PC-3 (cell line): ENCODE measurements around the gene AGTR1. TPM values are rescaled to one million over a fixed set of nuclear protein-coding genes. Genes with fewer than 3 reads are reported as not detected.

Experiments used
- ATAC-seq: fragments of 200-7000 bp; cut with Tn5 transposase; 2 replicates; pipeline ENCODE4 v1.9.1; 2020; ENCODE audit warnings: mild to moderate bottlenecking, moderate library complexity
- BruUV-seq: library from RNA; stranded (reverse); fragments of 400-500 nt; replicated peaks from 2 replicates; lab custom pipeline; 2021; lab: Mats Ljungman, UMichigan
- CTCF ChIA-PET: fragments of 300-600 bp; sonication (Branson Sonifier 250); formaldehyde crosslinking; loops from one replicate; lab custom pipeline; 2022; ENCODE audit warnings: antibody characterized with exemption; lab: Charles Lee
- POLR2A ChIA-PET: fragments of 300-600 bp; sonication (Branson Sonifier 250); formaldehyde crosslinking; loops from one replicate; lab custom pipeline; 2022; ENCODE audit warnings: antibody characterized with exemption; ENCODE audit not compliant: unreplicated experiment; lab: Charles Lee
- DNase-seq: peaks from one replicate; pipeline ENCODE4 v3.0.0-alpha.2; 2015
- H2AFZ ChIP-seq: fragments of 300-600 bp; sonication (generic); 2 replicates; pipeline ENCODE4 v1.6.0; 2016; ENCODE audit warnings: antibody characterized with exemption, low read length
- H3F3A ChIP-seq: fragments of 300-600 bp; sonication (generic); one replicate; pipeline ENCODE4 v1.6.0; 2017; ENCODE audit warnings: antibody characterized with exemption, low read length, control low read depth, mild to moderate bottlenecking; ENCODE audit not compliant: unreplicated experiment
- H3K27ac ChIP-seq: fragments of 300-600 bp; sonication (generic); 2 replicates; pipeline ENCODE4 v1.5.1; 2016; ENCODE audit warnings: mild to moderate bottlenecking, low read length
- H3K27me3 ChIP-seq: fragments of 300-600 bp; sonication (generic); 2 replicates; pipeline ENCODE4 v1.6.1; 2016; ENCODE audit warnings: low read length, mixed read lengths
- H3K36me3 ChIP-seq: fragments of 300-600 bp; sonication (generic); 2 replicates; pipeline ENCODE4 v1.6.1; 2016; ENCODE audit warnings: low read depth, mixed run types, low read length, mixed read lengths
- H3K4me1 ChIP-seq: fragments of 300-600 bp; sonication (generic); 2 replicates; pipeline ENCODE4 v1.5.1; 2016; ENCODE audit warnings: low read length; ENCODE audit not compliant: insufficient read depth
- H3K4me2 ChIP-seq: fragments of 300-600 bp; sonication (generic); 2 replicates; pipeline ENCODE4 v1.6.0; 2016; ENCODE audit warnings: low read length
- H3K4me3 ChIP-seq: fragments of 300-600 bp; sonication (generic); 2 replicates; pipeline ENCODE4 v1.5.1; 2016; ENCODE audit warnings: mild to moderate bottlenecking, low read length, mixed read lengths
- H3K79me2 ChIP-seq: fragments of 300-600 bp; sonication (generic); 2 replicates; pipeline ENCODE4 v1.6.1; 2017; ENCODE audit warnings: low read length, mixed read lengths
- H3K9ac ChIP-seq: fragments of 300-600 bp; sonication (generic); 2 replicates; pipeline ENCODE4 v1.6.0; 2016; ENCODE audit warnings: mild to moderate bottlenecking, low read length
- H3K9me2 ChIP-seq: fragments of 300-600 bp; sonication (generic); replicated peaks from 2 replicates; pipeline ENCODE4 v1.6.1; 2016; ENCODE audit warnings: mixed run types, low read length, mixed read lengths
- H3K9me3 ChIP-seq: fragments of 300-600 bp; sonication (generic); 2 replicates; pipeline ENCODE4 v1.6.1; 2016; ENCODE audit warnings: low read length, mixed read lengths
- H4K20me1 ChIP-seq: fragments of 300-600 bp; sonication (generic); 2 replicates; pipeline ENCODE4 v1.6.1; 2016; ENCODE audit warnings: low read length, mixed read lengths
- EZH2 ChIP-seq: fragments of 300-600 bp; sonication (generic); IDR thresholded peaks from one replicate; pipeline ENCODE4 v1.6.1; 2017; ENCODE audit warnings: antibody characterized with exemption, mild to moderate bottlenecking, low read length; ENCODE audit not compliant: unreplicated experiment
- EZH2phosphoT487 ChIP-seq: fragments of 300-600 bp; sonication (generic); IDR thresholded peaks from 2 replicates; pipeline ENCODE4 v1.6.1; 2018; ENCODE audit warnings: mild to moderate bottlenecking, antibody characterized with exemption, low read length, borderline replicate concordance
- intact Hi-C: fragments of 100-400 bp; cut with micrococcal nuclease; formaldehyde crosslinking; loops from 2 replicates; pipeline ENCODE4 v1.9.0; 2023
- total RNA-seq: library from RNA; depleted of rRNA; stranded (reverse); fragments of >200 nt; gene quantifications from 2 replicates; pipeline ENCODE4 v1.2.3, GENCODE V29; 2014
- TF ChIP-seq, protein P1 (sequence below): fragments of 300-600 bp; sonication (generic); conservative IDR thresholded peaks from 2 replicates; pipeline ENCODE4 v1.5.1; 2017; ENCODE audit warnings: antibody characterized with exemption, low read depth, mild to moderate bottlenecking, low read length

AGTR1 gene
- total RNA-seq, 1 experiment from 2014 or later, result 0.15 TPM

DNA sequence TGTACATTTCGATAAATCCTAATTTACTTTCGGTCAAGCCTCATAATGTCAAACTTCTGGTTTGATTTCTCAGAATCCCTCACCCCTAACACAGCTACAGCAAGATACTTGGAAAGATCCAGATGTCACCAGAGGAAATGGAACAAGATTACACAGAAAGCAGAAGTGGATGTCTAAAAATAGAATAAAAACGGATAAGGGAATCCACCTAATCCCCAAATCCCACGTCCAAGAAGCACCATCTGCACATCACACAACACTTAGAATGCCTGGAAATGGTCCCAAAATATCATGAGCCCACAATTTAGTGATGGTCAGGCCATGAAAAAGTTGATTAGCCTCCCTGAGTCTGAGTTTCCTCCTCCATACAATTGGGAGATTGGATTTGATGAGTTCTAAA lies 61.7 kb downstream of the AGTR1 start:
- Histone ChIP-seq H3K9ac (no peak overlapping the region), H3K27ac (no peak overlapping the region), H3K4me3 (no peak overlapping the region), H3K9me3 (no peaks in the 10 kb centered on the region), H3K36me3 (no peaks in the 10 kb centered on the region), H4K20me1 (no peaks in the 10 kb centered on the region), H2AFZ (no peak overlapping the region), H3K9me2 (no peaks in the 10 kb centered on the region), H3F3A (no peaks in the 10 kb centered on the region), H3K4me1 (no peaks in the 10 kb centered on the region), H3K27me3 (peaks cover 17% of the 10 kb centered on the region), H3K4me2 (no peak overlapping the region), H3K79me2 (no peaks in the 10 kb centered on the region)
- TF ChIP-seq, protein P1, sequence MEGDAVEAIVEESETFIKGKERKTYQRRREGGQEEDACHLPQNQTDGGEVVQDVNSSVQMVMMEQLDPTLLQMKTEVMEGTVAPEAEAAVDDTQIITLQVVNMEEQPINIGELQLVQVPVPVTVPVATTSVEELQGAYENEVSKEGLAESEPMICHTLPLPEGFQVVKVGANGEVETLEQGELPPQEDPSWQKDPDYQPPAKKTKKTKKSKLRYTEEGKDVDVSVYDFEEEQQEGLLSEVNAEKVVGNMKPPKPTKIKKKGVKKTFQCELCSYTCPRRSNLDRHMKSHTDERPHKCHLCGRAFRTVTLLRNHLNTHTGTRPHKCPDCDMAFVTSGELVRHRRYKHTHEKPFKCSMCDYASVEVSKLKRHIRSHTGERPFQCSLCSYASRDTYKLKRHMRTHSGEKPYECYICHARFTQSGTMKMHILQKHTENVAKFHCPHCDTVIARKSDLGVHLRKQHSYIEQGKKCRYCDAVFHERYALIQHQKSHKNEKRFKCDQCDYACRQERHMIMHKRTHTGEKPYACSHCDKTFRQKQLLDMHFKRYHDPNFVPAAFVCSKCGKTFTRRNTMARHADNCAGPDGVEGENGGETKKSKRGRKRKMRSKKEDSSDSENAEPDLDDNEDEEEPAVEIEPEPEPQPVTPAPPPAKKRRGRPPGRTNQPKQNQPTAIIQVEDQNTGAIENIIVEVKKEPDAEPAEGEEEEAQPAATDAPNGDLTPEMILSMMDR, result no peak
- no peak for TF ChIP-seq EZH2
- TF ChIP-seq EZH2phosphoT487, result no peak
- DNase-seq (no peak), ATAC-seq (no peak)
- ChIA-PET CTCF (no interaction called here), POLR2A (no interaction called here)
- no TSS peak for BruUV-seq
- intact Hi-C loops, result no loop called here

DNA sequence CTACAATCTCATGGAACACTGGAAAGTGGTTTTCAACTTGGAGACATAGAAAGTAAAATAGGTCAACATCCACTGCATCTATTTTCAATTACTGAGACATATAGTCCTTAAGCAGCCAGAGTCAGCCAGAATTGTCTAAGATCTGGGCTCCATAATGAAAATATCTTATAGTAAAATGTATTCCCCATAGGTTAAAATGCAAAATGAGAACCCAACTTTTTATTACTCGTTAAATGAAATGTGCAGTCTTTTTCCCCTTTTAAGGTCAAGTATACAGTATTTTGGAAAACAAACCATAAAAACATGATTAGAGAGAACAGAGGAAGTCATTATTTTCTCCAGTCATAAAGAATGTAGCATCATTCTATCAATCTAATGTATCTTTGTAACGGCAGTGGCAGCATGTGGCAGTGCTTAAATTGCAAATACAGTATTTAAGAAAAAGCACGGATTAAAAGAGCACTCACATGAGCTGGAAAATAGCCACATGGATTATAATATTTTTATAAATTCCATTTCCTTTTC lies 65.5 kb downstream of the AGTR1 start:
- ATAC-seq (no peak), DNase-seq (no peak)
- no peak for TF ChIP-seq EZH2phosphoT487
- TF ChIP-seq, protein P1, result no peak
- TF ChIP-seq EZH2, result no peak
- H3K9ac ChIP-seq, result no peak overlapping the region
- no peaks in the 10 kb centered on the region for H3K36me3 ChIP-seq
- POLR2A ChIA-PET, result no interaction called here
- H3K27ac ChIP-seq, result no peak overlapping the region
- H3K4me1 ChIP-seq, result no peaks in the 10 kb centered on the region
- CTCF ChIA-PET, result no interaction called here
- peaks cover 12% of the 10 kb centered on the region for H3K27me3 ChIP-seq
- H3K4me2 ChIP-seq, result no peak overlapping the region
- no peaks in the 10 kb centered on the region for H3K9me2 ChIP-seq
- no peak overlapping the region for H3K4me3 ChIP-seq
- H3K79me2 ChIP-seq, result no peaks in the 10 kb centered on the region
- no peaks in the 10 kb centered on the region for H3K9me3 ChIP-seq
- no TSS peak for BruUV-seq
- no peaks in the 10 kb centered on the region for H4K20me1 ChIP-seq
- H2AFZ ChIP-seq, result no peak overlapping the region
- intact Hi-C loops, result no loop called here
- no peaks in the 10 kb centered on the region for H3F3A ChIP-seq

DNA sequence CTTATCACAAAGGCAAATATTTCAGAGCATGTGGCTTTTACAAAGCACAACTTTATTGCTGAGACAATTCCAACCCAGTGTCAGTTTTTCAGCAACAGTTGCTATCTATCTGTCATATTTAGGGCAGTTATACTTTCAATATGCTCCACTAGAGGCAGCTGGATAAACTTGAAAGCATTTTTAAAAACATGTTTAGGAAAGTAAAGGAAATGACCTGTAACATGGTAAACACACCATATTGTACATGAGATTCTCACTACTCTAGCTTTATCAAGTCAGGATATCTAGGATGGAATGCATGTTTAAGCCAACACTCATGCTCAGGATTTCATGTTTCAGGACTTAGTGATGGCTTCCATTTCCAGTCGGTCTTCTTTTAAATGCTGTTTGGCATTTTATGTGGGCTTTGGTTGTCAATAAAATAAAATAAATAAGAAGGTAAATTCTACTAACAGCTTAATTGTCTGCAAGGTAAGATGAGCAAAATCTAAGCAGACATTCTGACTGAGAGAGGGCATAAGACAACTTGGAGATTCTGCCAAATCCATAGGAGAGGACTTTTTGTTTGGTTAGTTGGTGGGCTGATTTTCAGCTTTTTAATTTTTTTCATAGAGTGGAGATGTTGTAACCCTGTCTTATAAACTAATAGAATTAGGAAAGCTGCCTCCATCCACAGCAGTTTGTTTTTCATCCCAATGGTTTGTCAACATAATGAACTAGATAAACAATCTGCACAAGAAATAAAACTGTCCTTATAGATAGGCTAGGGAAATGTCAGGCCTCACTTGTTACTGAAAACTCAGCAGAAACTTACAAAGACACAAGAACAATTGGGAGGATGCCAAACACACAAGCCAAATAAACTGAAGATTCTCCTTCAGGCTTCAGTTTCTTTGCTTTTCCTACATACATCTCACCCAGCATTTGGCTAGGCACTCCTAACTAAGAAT lies 66.6 kb downstream of the AGTR1 start:
- no peak for ATAC-seq
- BruUV-seq, result no TSS peak
- no peak overlapping the region for H3K4me2 ChIP-seq
- no peaks in the 10 kb centered on the region for H3K4me1 ChIP-seq
- no peak overlapping the region for H3K4me3 ChIP-seq
- no peak overlapping the region for H3K9ac ChIP-seq
- TF ChIP-seq EZH2 (no peak), EZH2phosphoT487 (no peak)
- TF ChIP-seq, protein P1, result no peak
- H3K27ac ChIP-seq, result no peak overlapping the region
- H3K27me3 ChIP-seq, result 0 out of 2 replicates have a peak, but pooled peaks cover 1% of the 10 kb centered on the region
- DNase-seq, result no peak
- H3K79me2 ChIP-seq, result no peaks in the 10 kb centered on the region
- no peaks in the 10 kb centered on the region for H3F3A ChIP-seq
- intact Hi-C loops, result no loop called here
- H3K9me2 ChIP-seq, result no peaks in the 10 kb centered on the region
- no peaks in the 10 kb centered on the region for H3K9me3 ChIP-seq
- POLR2A ChIA-PET, result no interaction called here
- no peaks in the 10 kb centered on the region for H3K36me3 ChIP-seq
- H2AFZ ChIP-seq, result no peak overlapping the region
- no peaks in the 10 kb centered on the region for H4K20me1 ChIP-seq
- CTCF ChIA-PET, result no interaction called here
